K562 (cell line): Measurements from ENCODE around the gene SAMD11. TPM values are rescaled to one million over a fixed set of nuclear protein-coding genes. Genes with fewer than 3 reads are reported as not detected.
A peak's percentile ranks its signal among the peaks of the same experiment; 100 is the strongest.

ENCODE experiments used
- ATAC-seq: fragments of 200-7000 bp; cut with Tn5 transposase; 3 replicates; pipeline ENCODE4 v1.9.1; 2020; ENCODE audit warnings: moderate library complexity
- BruUV-seq: library from RNA; stranded (reverse); fragments of 400-500 nt; replicated peaks from 2 replicates; lab custom pipeline; 2021; lab: Mats Ljungman, UMichigan
- CTCF ChIA-PET: fragments of 300-600 bp; formaldehyde crosslinking; extraction: SDS; loops from one replicate; lab custom pipeline; 2021; ENCODE audit warnings: low intra/inter-chr PET ratio; lab: Yijun Ruan, JAX
- POLR2A ChIA-PET: fragments of 300-600, 350-650 bp; sonication (Branson Sonifier 250); formaldehyde crosslinking; extraction: SDS; loops from one replicate; lab custom pipeline; 2021; ENCODE audit warnings: antibody characterized with exemption, inconsistent platforms; lab: Yijun Ruan, JAX
- DNase-seq, 4 experiments: peaks; one replicate each; pipeline versions ENCODE4 v3.0.0 to v3.0.0-alpha.2; 2011 to 2018; ENCODE audit warnings: low spot score in 3 of 4, mixed read lengths in 3 of 4; ENCODE audit errors: extremely low read depth in 1 of 4
- FAIRE-seq: peaks from 2 replicates; lab custom pipeline; 2011; peaks lifted over from hg19 to GRCh38; lab: Jason Lieb, UNC
- H2AFZ ChIP-seq: 2 replicates; pipeline ENCODE4 v1.6.0; 2011; ENCODE audit warnings: low read depth, low read length, control low read depth, inconsistent platforms
- H3K27ac ChIP-seq: fragments of 200-600 bp; 3 replicates; pipeline ENCODE4 v1.8.0; 2011; ENCODE audit warnings: low read depth, mild to moderate bottlenecking, control low read depth, inconsistent platforms, low read length, moderate library complexity, mixed read lengths; ENCODE audit errors: extremely low read depth
- H3K27me3 ChIP-seq, 2 experiments: fragments of 300-600 bp in 1 of 2; 2 replicates in 1 of 2; 3 replicates in 1 of 2; pipeline versions ENCODE4 v1.6.0 to v1.8.0; 2011; ENCODE audit warnings: inconsistent platforms in 2 of 2, low read length in 2 of 2, mild to moderate bottlenecking in 1 of 2, mixed read lengths in 1 of 2, moderate library complexity in 1 of 2; ENCODE audit not compliant: control insufficient read depth in 2 of 2, insufficient read depth in 2 of 2
- H3K36me3 ChIP-seq: fragments of 300-600 bp; 3 replicates; pipeline ENCODE4 v1.8.0; 2011; ENCODE audit warnings: mild to moderate bottlenecking, low read length, inconsistent platforms; ENCODE audit not compliant: control insufficient read depth, insufficient read depth
- H3K4me1 ChIP-seq, 2 experiments: fragments of 200-600 bp in 1 of 2; replicated peaks in 1 of 2; 2 replicates in 1 of 2; 3 replicates in 1 of 2; pipeline versions ENCODE4 v1.5.1 to v1.8.0; 2011; ENCODE audit warnings: inconsistent platforms in 2 of 2, low read length in 2 of 2, mild to moderate bottlenecking in 1 of 2, mixed read lengths in 1 of 2, moderate library complexity in 1 of 2; ENCODE audit not compliant: control insufficient read depth in 2 of 2, insufficient read depth in 2 of 2
- H3K4me2 ChIP-seq: 2 replicates; pipeline ENCODE4 v1.6.1; 2011; ENCODE audit warnings: low read length, control low read depth, inconsistent platforms, mixed read lengths; ENCODE audit not compliant: insufficient read depth
- H3K4me3 ChIP-seq: fragments of 200-600 bp; sonication (generic), shearing (Covaris generic); 2 replicates; pipeline ENCODE4 v1.5.1; 2016; ENCODE audit warnings: control low read depth, inconsistent platforms
- H3K79me2 ChIP-seq: fragments of 200-600 bp; 3 replicates; pipeline ENCODE4 v1.8.0; 2011; ENCODE audit warnings: low read length, inconsistent platforms; ENCODE audit not compliant: control insufficient read depth, insufficient read depth
- H3K9ac ChIP-seq, 2 experiments: 2 replicates each; pipeline versions ENCODE4 v1.6.0 to v1.6.1; 2011; ENCODE audit warnings: low read depth in 2 of 2, low read length in 2 of 2, control low read depth in 1 of 2, inconsistent platforms in 1 of 2, mild to moderate bottlenecking in 1 of 2, mixed read lengths in 1 of 2; ENCODE audit not compliant: insufficient read depth in 1 of 2
- H3K9me1 ChIP-seq: one replicate; pipeline ENCODE4 v1.6.0; 2011; ENCODE audit warnings: inconsistent platforms, mild to moderate bottlenecking, low read length, moderate library complexity; ENCODE audit not compliant: control insufficient read depth, insufficient read depth
- H3K9me3 ChIP-seq: replicated peaks from 2 replicates; pipeline ENCODE4 v1.5.1; 2011; ENCODE audit warnings: low read depth, low read length, inconsistent platforms; ENCODE audit not compliant: control insufficient read depth, insufficient read depth
- H4K20me1 ChIP-seq: replicated peaks from 2 replicates; pipeline ENCODE4 v1.6.1; 2011; ENCODE audit warnings: low read length, inconsistent platforms, mixed read lengths; ENCODE audit not compliant: control insufficient read depth, insufficient read depth
- NCOA6 ChIP-seq: fragments of 450-650 bp; IDR thresholded peaks from 2 replicates; pipeline ENCODE4 v1.6.1; 2017; ENCODE audit warnings: mild to moderate bottlenecking
- NFIC ChIP-seq: fragments of 450-650 bp; IDR thresholded peaks from 2 replicates; pipeline ENCODE4 v1.6.1; 2017; ENCODE audit warnings: mild to moderate bottlenecking, inconsistent platforms
- ZC3H8 ChIP-seq: fragments of 450-650 bp; IDR thresholded peaks from 2 replicates; pipeline ENCODE4 v1.6.1; 2017
- ZNF561 ChIP-seq: fragments of 450-650 bp; formaldehyde crosslinking; conservative IDR thresholded peaks from 2 replicates; pipeline ENCODE4 v1.4.0; 2020; ENCODE audit warnings: mild to moderate bottlenecking, moderate library complexity
- WGBS: fragments of 100-300 bp; shearing (Covaris generic); methylation state at CpG from one replicate; pipeline ENCODE4 v1.1.6; 2016; ENCODE audit warnings: low coverage, mixed read lengths; ENCODE audit not compliant: insufficient coverage; ENCODE audit errors: missing lambda C conversion rate; 5-methylcytosine and 5-hydroxymethylcytosine counted together
- in situ Hi-C: fragments of 300-500 bp; cut with MboI; formaldehyde crosslinking; loops from 4 replicates; pipeline ENCODE4 v1.15.0; 2018; ENCODE audit warnings: inconsistent platforms, mixed read lengths
- intact Hi-C: fragments of 100-400 bp; cut with micrococcal nuclease; formaldehyde crosslinking; loops from 2 replicates; pipeline ENCODE4 v1.14.2; 2022
- polyA plus RNA-seq, 8 experiments: library from polyadenylated mRNA; depleted of rRNA in 4 of 8; stranded (reverse) in 5 of 8; unstranded in 3 of 8; fragments of >200 nt; fragmentation: Nextera tagmentation in 2 of 8; fragmentation: Illumina TruSeq in 1 of 8; extraction: Ambion mirVana in 2 of 8; extraction: Trizol in 1 of 8; gene quantifications; 2 replicates each; pipeline versions ENCODE4 v1.2.1 to v1.2.3, GENCODE V29; 2011 to 2014; ENCODE audit warnings: inconsistent platforms in 1 of 8, missing spikeins in 1 of 8
- total RNA-seq, 7 experiments: library from RNA; depleted of rRNA in 6 of 7; stranded (reverse); fragments of >200 nt in 6 of 7; fragmentation: Illumina TruSeq in 2 of 7; extraction: Trizol in 2 of 7; gene quantifications; 2 replicates each; pipeline versions ENCODE4 v1.2.1 to v1.2.3, GENCODE V29; 2011 to 2021; ENCODE audit warnings: low replicate concordance in 1 of 7
- TF ChIP-seq, protein P1 (sequence below): fragments of 450-650 bp; IDR thresholded peaks from 2 replicates; pipeline ENCODE4 v1.6.1; 2016; ENCODE audit warnings: low read depth

SAMD11 gene
- total and polyA plus RNA-seq, 9 of the 15 experiments (the other 6 are each of a cell fraction or from before 2014, with no cell fraction given): 0.07 to 0.82 (median 0.11) TPM; not detected in 2

DNA sequence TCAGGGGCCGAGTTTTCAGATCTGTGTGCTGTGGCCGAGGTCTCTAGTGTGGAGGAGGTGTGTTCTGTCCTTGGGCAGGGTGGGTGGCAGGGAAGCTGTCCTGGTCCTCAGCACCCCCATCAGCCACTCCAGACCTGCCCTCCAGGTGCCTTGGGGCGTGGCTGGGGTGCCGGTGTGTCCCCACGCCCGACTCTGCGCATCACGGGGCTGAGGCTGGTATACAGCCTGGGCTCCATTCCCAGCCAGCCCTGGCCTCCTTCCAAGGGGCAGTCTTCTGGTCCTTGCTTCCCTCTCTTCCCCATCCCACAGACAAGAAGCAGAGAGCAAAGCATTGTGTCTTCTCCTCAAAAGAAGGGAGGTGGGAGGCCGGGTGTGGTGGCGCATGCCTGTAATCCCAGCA, 4.0 kb downstream of the SAMD11 start:
- no peaks in the 10 kb centered on the region for H3K36me3 ChIP-seq
- peak; percentile 69 for FAIRE-seq
- intact Hi-C loops: no loop called here
- DNase-seq: no peak
- ChIA-PET POLR2A (interaction anchor here (0.6 kb wide), 1 partner anchor 86 kb away, joined by 3 read pairs; no protein-coding TSS in a partner anchor), CTCF (no interaction called here)
- no peaks in the 10 kb centered on the region for H3K9me3 ChIP-seq
- H3K9me1 ChIP-seq: no peaks in the 10 kb centered on the region
- in situ Hi-C loops: no loop called here
- H3K27me3 ChIP-seq: peaks cover 43 to 85% of the 10 kb centered on the region in 2 experiments
- no peak for TF ChIP-seq ZNF561 (CRISPR knock-in tag)
- no peak for TF ChIP-seq NCOA6
- TF ChIP-seq, protein P1, sequence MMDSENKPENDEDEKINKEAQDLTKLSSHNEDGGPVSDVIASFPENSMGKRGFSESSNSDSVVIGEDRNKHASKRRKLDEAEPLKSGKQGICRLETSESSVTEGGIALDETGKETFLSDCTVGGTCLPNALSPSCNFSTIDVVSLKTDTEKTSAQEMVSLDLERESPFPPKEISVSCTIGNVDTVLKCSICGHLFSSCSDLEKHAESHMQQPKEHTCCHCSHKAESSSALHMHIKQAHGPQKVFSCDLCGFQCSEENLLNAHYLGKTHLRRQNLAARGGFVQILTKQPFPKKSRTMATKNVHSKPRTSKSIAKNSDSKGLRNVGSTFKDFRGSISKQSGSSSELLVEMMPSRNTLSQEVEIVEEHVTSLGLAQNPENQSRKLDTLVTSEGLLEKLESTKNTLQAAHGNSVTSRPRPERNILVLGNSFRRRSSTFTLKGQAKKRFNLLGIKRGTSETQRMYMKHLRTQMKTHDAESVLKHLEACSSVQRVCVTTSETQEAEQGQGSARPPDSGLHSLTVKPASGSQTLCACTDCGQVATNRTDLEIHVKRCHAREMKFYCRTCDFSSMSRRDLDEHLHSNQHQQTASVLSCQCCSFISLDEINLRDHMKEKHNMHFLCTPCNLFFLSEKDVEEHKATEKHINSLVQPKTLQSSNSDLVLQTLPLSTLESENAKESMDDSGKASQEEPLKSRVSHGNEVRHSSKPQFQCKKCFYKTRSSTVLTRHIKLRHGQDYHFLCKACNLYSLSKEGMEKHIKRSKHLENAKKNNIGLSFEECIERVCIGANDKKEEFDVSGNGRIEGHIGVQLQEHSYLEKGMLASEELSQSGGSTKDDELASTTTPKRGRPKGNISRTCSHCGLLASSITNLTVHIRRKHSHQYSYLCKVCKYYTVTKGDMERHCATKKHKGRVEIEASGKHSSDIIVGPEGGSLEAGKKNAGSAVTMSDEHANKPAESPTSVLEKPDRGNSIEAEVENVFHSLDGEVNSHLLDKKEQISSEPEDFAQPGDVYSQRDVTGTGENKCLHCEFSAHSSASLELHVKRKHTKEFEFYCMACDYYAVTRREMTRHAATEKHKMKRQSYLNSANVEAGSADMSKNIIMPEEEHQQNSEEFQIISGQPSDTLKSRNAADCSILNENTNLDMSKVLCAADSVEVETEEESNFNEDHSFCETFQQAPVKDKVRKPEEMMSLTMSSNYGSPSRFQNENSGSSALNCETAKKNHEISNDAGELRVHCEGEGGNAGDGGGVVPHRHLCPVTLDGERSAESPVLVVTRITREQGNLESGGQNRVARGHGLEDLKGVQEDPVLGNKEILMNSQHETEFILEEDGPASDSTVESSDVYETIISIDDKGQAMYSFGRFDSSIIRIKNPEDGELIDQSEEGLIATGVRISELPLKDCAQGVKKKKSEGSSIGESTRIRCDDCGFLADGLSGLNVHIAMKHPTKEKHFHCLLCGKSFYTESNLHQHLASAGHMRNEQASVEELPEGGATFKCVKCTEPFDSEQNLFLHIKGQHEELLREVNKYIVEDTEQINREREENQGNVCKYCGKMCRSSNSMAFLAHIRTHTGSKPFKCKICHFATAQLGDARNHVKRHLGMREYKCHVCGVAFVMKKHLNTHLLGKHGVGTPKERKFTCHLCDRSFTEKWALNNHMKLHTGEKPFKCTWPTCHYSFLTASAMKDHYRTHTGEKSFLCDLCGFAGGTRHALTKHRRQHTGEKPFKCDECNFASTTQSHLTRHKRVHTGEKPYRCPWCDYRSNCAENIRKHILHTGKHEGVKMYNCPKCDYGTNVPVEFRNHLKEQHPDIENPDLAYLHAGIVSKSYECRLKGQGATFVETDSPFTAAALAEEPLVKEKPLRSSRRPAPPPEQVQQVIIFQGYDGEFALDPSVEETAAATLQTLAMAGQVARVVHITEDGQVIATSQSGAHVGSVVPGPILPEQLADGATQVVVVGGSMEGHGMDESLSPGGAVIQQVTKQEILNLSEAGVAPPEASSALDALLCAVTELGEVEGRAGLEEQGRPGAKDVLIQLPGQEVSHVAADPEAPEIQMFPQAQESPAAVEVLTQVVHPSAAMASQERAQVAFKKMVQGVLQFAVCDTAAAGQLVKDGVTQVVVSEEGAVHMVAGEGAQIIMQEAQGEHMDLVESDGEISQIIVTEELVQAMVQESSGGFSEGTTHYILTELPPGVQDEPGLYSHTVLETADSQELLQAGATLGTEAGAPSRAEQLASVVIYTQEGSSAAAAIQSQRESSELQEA: no peak
- peak; percentile 22; the same call in 1 of the 2 replicates for TF ChIP-seq NFIC
- no peak for TF ChIP-seq ZC3H8
- H2AFZ ChIP-seq: no peak overlapping the region
- H3K27ac ChIP-seq: no peak overlapping the region
- no peak overlapping the region for H3K4me3 ChIP-seq
- no peak overlapping the region for H3K9ac ChIP-seq
- ATAC-seq: no peak
- H4K20me1 ChIP-seq: peaks cover 44% of the 10 kb centered on the region
- no peak overlapping the region for H3K4me2 ChIP-seq
- BruUV-seq: no TSS peak
- H3K79me2 ChIP-seq: no peaks in the 10 kb centered on the region
- WGBS: 15% methylated on average over 9 of the region's 10 CpGs
- peaks cover 5 to 83% of the 10 kb centered on the region in 2 experiments; a peak in 4 of 5 replicates for H3K4me1 ChIP-seq
